ENCODE measurements around the gene BANP. TPM values are rescaled to one million over a fixed set of nuclear protein-coding genes. Genes with fewer than 3 reads are reported as not detected.
"Not testable (repeated sequence)": the region's sequence is repeated elsewhere in the genome, so short reads cannot be mapped to it uniquely, and the experiment has no call there.

Gene BANP
- total and polyA plus RNA-seq, 2 donors (not counting 1 experiment from before 2014, with no cell fraction given) = 9.3 to 31.0 TPM

GRCh38 chr16:88076211-88076931, 125.1 kb downstream of the BANP start:
- Histone ChIP-seq H3K9me3 (ENCODE audit: control insufficient read depth, insufficient read depth, low read depth, low read length) (no peaks in the 10 kb centered on the region), H2AFZ (ENCODE audit: low read length) (no peak overlapping the region), H3K4me3 (replicated peaks in 1 of 4; ENCODE audit: control extremely low read depth in 1 of 4, insufficient read depth in 1 of 4, low read depth in 3 of 4, low read length in 4 of 4) (no peak overlapping the region), H3K27ac (ENCODE audit: insufficient read depth, low read length) (no peak overlapping the region), H3K36me3 (ENCODE audit: control insufficient read depth, insufficient read depth, low read length) (peaks cover 4% of the 10 kb centered on the region), H3K4me2 (ENCODE audit: extremely low read depth, insufficient read depth, low read length) (no peak overlapping the region), H3K79me2 (ENCODE audit: control insufficient read depth, insufficient read depth, low read length) (no peaks in the 10 kb centered on the region), H3K4me1 (ENCODE audit: control insufficient read depth, extremely low read depth, insufficient read depth, low read length) (no peaks in the 10 kb centered on the region), H3K27me3 (ENCODE audit: control insufficient read depth, insufficient read depth, low read length) (no peaks in the 10 kb centered on the region), H4K20me1 (ENCODE audit: control insufficient read depth, extremely low read depth, insufficient read depth, low read length) (no peaks in the 10 kb centered on the region), H3K9ac (ENCODE audit: insufficient read depth, low read length) (no peak overlapping the region)
- DNase-seq (ENCODE audit: low read depth in 2 of 2) = no peak
- TF ChIP-seq CTCF (conservative IDR thresholded peaks at IDR 0.05 in 1 of 2, IDR thresholded peaks at IDR 0.05 in 1 of 2; ENCODE audit: low read depth in 1 of 2, low read length in 2 of 2) (no peak), EZH2 (IDR thresholded peaks at IDR 0.05; ENCODE audit: low read length, missing control alignments) (no peak)

- H3K4me1 ChIP-seq (ENCODE audit: control insufficient read depth, extremely low read depth, insufficient read depth, low read length); H3K27ac ChIP-seq (ENCODE audit: insufficient read depth, low read length); H4K20me1 ChIP-seq (ENCODE audit: control insufficient read depth, extremely low read depth, insufficient read depth, low read length); H3K36me3 ChIP-seq (ENCODE audit: control insufficient read depth, insufficient read depth, low read length); H3K4me2 ChIP-seq (ENCODE audit: extremely low read depth, insufficient read depth, low read length); H3K27me3 ChIP-seq (ENCODE audit: control insufficient read depth, insufficient read depth, low read length); DNase-seq (ENCODE audit: low read depth in 2 of 2); H3K9ac ChIP-seq (ENCODE audit: insufficient read depth, low read length); H2AFZ ChIP-seq (ENCODE audit: low read length); H3K9me3 ChIP-seq (ENCODE audit: control insufficient read depth, insufficient read depth, low read depth, low read length); H3K4me3 ChIP-seq (replicated peaks in 1 of 4; ENCODE audit: control extremely low read depth in 1 of 4, insufficient read depth in 1 of 4, low read depth in 3 of 4, low read length in 4 of 4); H3K79me2 ChIP-seq (ENCODE audit: control insufficient read depth, insufficient read depth, low read length): not testable (repeated sequence)
Observed at GRCh38 chr16:88076932-88077320, 125.7 kb downstream of the BANP start.

- Histone ChIP-seq H3K36me3 (ENCODE audit: control insufficient read depth, insufficient read depth, low read length) (no peaks in the 10 kb centered on the region), H3K79me2 (ENCODE audit: control insufficient read depth, insufficient read depth, low read length) (no peaks in the 10 kb centered on the region), H3K4me2 (ENCODE audit: extremely low read depth, insufficient read depth, low read length) (no peak overlapping the region), H3K4me3 (replicated peaks in 1 of 4; ENCODE audit: control extremely low read depth in 1 of 4, insufficient read depth in 1 of 4, low read depth in 3 of 4, low read length in 4 of 4) (no peak overlapping the region), H3K27me3 (ENCODE audit: control insufficient read depth, insufficient read depth, low read length) (no peaks in the 10 kb centered on the region), H3K9me3 (ENCODE audit: control insufficient read depth, insufficient read depth, low read depth, low read length) (no peaks in the 10 kb centered on the region), H3K27ac (ENCODE audit: insufficient read depth, low read length) (no peak overlapping the region), H3K9ac (ENCODE audit: insufficient read depth, low read length) (no peak overlapping the region), H3K4me1 (ENCODE audit: control insufficient read depth, extremely low read depth, insufficient read depth, low read length) (no peaks in the 10 kb centered on the region), H4K20me1 (ENCODE audit: control insufficient read depth, extremely low read depth, insufficient read depth, low read length) (no peaks in the 10 kb centered on the region), H2AFZ (ENCODE audit: low read length) (no peak overlapping the region)
- TF ChIP-seq CTCF (conservative IDR thresholded peaks at IDR 0.05 in 1 of 2, IDR thresholded peaks at IDR 0.05 in 1 of 2; ENCODE audit: low read depth in 1 of 2, low read length in 2 of 2) (no peak), EZH2 (IDR thresholded peaks at IDR 0.05; ENCODE audit: low read length, missing control alignments) (no peak)
- DNase-seq (ENCODE audit: low read depth in 2 of 2) = no peak
Observed at GRCh38 chr16:88077328-88078108, 126.3 kb downstream of the BANP start.

Data from fibroblast of lung (primary cell).